ENCODE results near the gene MACROD2. TPM values are rescaled to one million over a fixed set of nuclear protein-coding genes. Genes with fewer than 3 reads are reported as not detected.

Gene MACROD2
- total and polyA plus RNA-seq, 9 donors, result 2.0 to 4.9 (median 3.1) TPM

- no peaks in the 10 kb centered on the region for H3K27me3 ChIP-seq (ENCODE audit: control insufficient read depth, insufficient read depth, low read length)
- H3K36me3 ChIP-seq (ENCODE audit: control insufficient read depth, insufficient read depth, low read length), result no peaks in the 10 kb centered on the region
- H3K27ac ChIP-seq (ENCODE audit: low read length), result no peak overlapping the region
- no CpG with 5 or more reads among the region's 4 CpGs for WGBS (ENCODE audit: insufficient coverage)
- no peak overlapping the region for H3K4me3 ChIP-seq (ENCODE audit: low read length)
- no peaks in the 10 kb centered on the region for H3K9me3 ChIP-seq (replicated peaks; ENCODE audit: control insufficient read depth, low read depth, low read length)
- no peak for DNase-seq
- no peaks in the 10 kb centered on the region for H3K4me1 ChIP-seq (ENCODE audit: control insufficient read depth, insufficient read depth, low read length)
These were observed 527.8 kb downstream of the MACROD2 start for GRCh38 chr20:14523090-14523489.

GRCh38 chr20:14525426-14525825, 530.1 kb downstream of the MACROD2 start:
- H3K27me3 ChIP-seq (ENCODE audit: control insufficient read depth, insufficient read depth, low read length), result no peaks in the 10 kb centered on the region
- H3K4me3 ChIP-seq (ENCODE audit: low read length), result no peak overlapping the region
- no peaks in the 10 kb centered on the region for H3K4me1 ChIP-seq (ENCODE audit: control insufficient read depth, insufficient read depth, low read length)
- no peak for DNase-seq
- H3K36me3 ChIP-seq (ENCODE audit: control insufficient read depth, insufficient read depth, low read length), result no peaks in the 10 kb centered on the region
- no peaks in the 10 kb centered on the region for H3K9me3 ChIP-seq (replicated peaks; ENCODE audit: control insufficient read depth, low read depth, low read length)
- H3K27ac ChIP-seq (ENCODE audit: low read length), result no peak overlapping the region
- no CpG with 5 or more reads among the region's 1 CpG for WGBS (ENCODE audit: insufficient coverage)

GRCh38 chr20:14526891-14527290, 531.6 kb downstream of the MACROD2 start:
- no peaks in the 10 kb centered on the region for H3K27me3 ChIP-seq (ENCODE audit: control insufficient read depth, insufficient read depth, low read length)
- DNase-seq, result no peak
- no peaks in the 10 kb centered on the region for H3K9me3 ChIP-seq (replicated peaks; ENCODE audit: control insufficient read depth, low read depth, low read length)
- no peaks in the 10 kb centered on the region for H3K4me1 ChIP-seq (ENCODE audit: control insufficient read depth, insufficient read depth, low read length)
- WGBS (ENCODE audit: insufficient coverage), result 82% methylated on average over 9 of the region's 12 CpGs
- no peak overlapping the region for H3K4me3 ChIP-seq (ENCODE audit: low read length)
- H3K36me3 ChIP-seq (ENCODE audit: control insufficient read depth, insufficient read depth, low read length), result no peaks in the 10 kb centered on the region
- no peak overlapping the region for H3K27ac ChIP-seq (ENCODE audit: low read length)

GRCh38 chr20:14531786-14532185, 536.5 kb downstream of the MACROD2 start:
- Histone ChIP-seq H3K27ac (ENCODE audit: low read length) (no peak overlapping the region), H3K9me3 (replicated peaks; ENCODE audit: control insufficient read depth, low read depth, low read length) (no peaks in the 10 kb centered on the region), H3K27me3 (ENCODE audit: control insufficient read depth, insufficient read depth, low read length) (no peaks in the 10 kb centered on the region), H3K36me3 (ENCODE audit: control insufficient read depth, insufficient read depth, low read length) (no peaks in the 10 kb centered on the region), H3K4me1 (ENCODE audit: control insufficient read depth, insufficient read depth, low read length) (no peaks in the 10 kb centered on the region), H3K4me3 (ENCODE audit: low read length) (no peak overlapping the region)
- no peak for DNase-seq
- no CpG with 5 or more reads among the region's 5 CpGs for WGBS (ENCODE audit: insufficient coverage)

- no peaks in the 10 kb centered on the region for H3K36me3 ChIP-seq (ENCODE audit: control insufficient read depth, insufficient read depth, low read length)
- no peak for DNase-seq
- no peaks in the 10 kb centered on the region for H3K27me3 ChIP-seq (ENCODE audit: control insufficient read depth, insufficient read depth, low read length)
- no CpG with 5 or more reads among the region's 1 CpG for WGBS (ENCODE audit: insufficient coverage)
- H3K4me3 ChIP-seq (ENCODE audit: low read length), result no peak overlapping the region
- H3K4me1 ChIP-seq (ENCODE audit: control insufficient read depth, insufficient read depth, low read length), result no peaks in the 10 kb centered on the region
- H3K9me3 ChIP-seq (replicated peaks; ENCODE audit: control insufficient read depth, low read depth, low read length), result no peaks in the 10 kb centered on the region
- no peak overlapping the region for H3K27ac ChIP-seq (ENCODE audit: low read length)
These were observed 541.4 kb downstream of the MACROD2 start for GRCh38 chr20:14536738-14537137.

GRCh38 chr20:14538433-14538832, 543.1 kb downstream of the MACROD2 start:
- Histone ChIP-seq H3K27ac (ENCODE audit: low read length) (no peak overlapping the region), H3K4me1 (ENCODE audit: control insufficient read depth, insufficient read depth, low read length) (no peaks in the 10 kb centered on the region), H3K27me3 (ENCODE audit: control insufficient read depth, insufficient read depth, low read length) (no peaks in the 10 kb centered on the region), H3K4me3 (ENCODE audit: low read length) (no peak overlapping the region), H3K36me3 (ENCODE audit: control insufficient read depth, insufficient read depth, low read length) (no peaks in the 10 kb centered on the region), H3K9me3 (replicated peaks; ENCODE audit: control insufficient read depth, low read depth, low read length) (no peaks in the 10 kb centered on the region)
- WGBS (ENCODE audit: insufficient coverage), result 93% methylated on average over 5 of the region's 5 CpGs
- DNase-seq, result no peak

- no peak for DNase-seq
- H3K27me3 ChIP-seq (ENCODE audit: control insufficient read depth, insufficient read depth, low read length), result no peaks in the 10 kb centered on the region
These were observed 547.7 kb downstream of the MACROD2 start for GRCh38 chr20:14543040-14543439.

GRCh38 chr20:14544688-14545087, 549.4 kb downstream of the MACROD2 start:
- WGBS (ENCODE audit: insufficient coverage), result 75% methylated on average over 1 of the region's 3 CpGs

More at GRCh38 chr20:14543040-14543439, 547.7 kb downstream of the MACROD2 start:
- no peak overlapping the region for H3K4me3 ChIP-seq (ENCODE audit: low read length)
- H3K4me1 ChIP-seq (ENCODE audit: control insufficient read depth, insufficient read depth, low read length), result no peaks in the 10 kb centered on the region
- H3K9me3 ChIP-seq (replicated peaks; ENCODE audit: control insufficient read depth, low read depth, low read length), result no peaks in the 10 kb centered on the region
- no peak overlapping the region for H3K27ac ChIP-seq (ENCODE audit: low read length)
- no peaks in the 10 kb centered on the region for H3K36me3 ChIP-seq (ENCODE audit: control insufficient read depth, insufficient read depth, low read length)

GRCh38 chr20:14550655-14551054, 555.3 kb downstream of the MACROD2 start:
- H3K36me3 ChIP-seq (ENCODE audit: control insufficient read depth, insufficient read depth, low read length), result no peaks in the 10 kb centered on the region
- no peak for DNase-seq
- H3K9me3 ChIP-seq (replicated peaks; ENCODE audit: control insufficient read depth, low read depth, low read length), result no peaks in the 10 kb centered on the region
- H3K4me1 ChIP-seq (ENCODE audit: control insufficient read depth, insufficient read depth, low read length), result no peaks in the 10 kb centered on the region
- no peak overlapping the region for H3K4me3 ChIP-seq (ENCODE audit: low read length)
- H3K27ac ChIP-seq (ENCODE audit: low read length), result no peak overlapping the region
- H3K27me3 ChIP-seq (ENCODE audit: control insufficient read depth, insufficient read depth, low read length), result no peaks in the 10 kb centered on the region

More at GRCh38 chr20:14544688-14545087, 549.4 kb downstream of the MACROD2 start:
- Histone ChIP-seq H3K4me3 (ENCODE audit: low read length) (no peak overlapping the region), H3K27me3 (ENCODE audit: control insufficient read depth, insufficient read depth, low read length) (no peaks in the 10 kb centered on the region), H3K4me1 (ENCODE audit: control insufficient read depth, insufficient read depth, low read length) (no peaks in the 10 kb centered on the region), H3K27ac (ENCODE audit: low read length) (no peak overlapping the region), H3K9me3 (replicated peaks; ENCODE audit: control insufficient read depth, low read depth, low read length) (no peaks in the 10 kb centered on the region), H3K36me3 (ENCODE audit: control insufficient read depth, insufficient read depth, low read length) (no peaks in the 10 kb centered on the region)
- peak; percentile 6 for DNase-seq

- H3K4me1 ChIP-seq (ENCODE audit: control insufficient read depth, insufficient read depth, low read length), result no peaks in the 10 kb centered on the region
- no peaks in the 10 kb centered on the region for H3K36me3 ChIP-seq (ENCODE audit: control insufficient read depth, insufficient read depth, low read length)
- no peaks in the 10 kb centered on the region for H3K9me3 ChIP-seq (replicated peaks; ENCODE audit: control insufficient read depth, low read depth, low read length)
- H3K4me3 ChIP-seq (ENCODE audit: low read length), result no peak overlapping the region
- H3K27me3 ChIP-seq (ENCODE audit: control insufficient read depth, insufficient read depth, low read length), result no peaks in the 10 kb centered on the region
- no CpG with 5 or more reads among the region's 6 CpGs for WGBS (ENCODE audit: insufficient coverage)
- H3K27ac ChIP-seq (ENCODE audit: low read length), result no peak overlapping the region
- DNase-seq, result peak; percentile 22
These were observed 558.6 kb downstream of the MACROD2 start for GRCh38 chr20:14553774-14554534.

- WGBS (ENCODE audit: insufficient coverage), result 100% methylated on average over 1 of the region's 3 CpGs
- H3K27me3 ChIP-seq (ENCODE audit: control insufficient read depth, insufficient read depth, low read length), result no peaks in the 10 kb centered on the region
- H3K4me1 ChIP-seq (ENCODE audit: control insufficient read depth, insufficient read depth, low read length), result no peaks in the 10 kb centered on the region
- DNase-seq, result no peak
- H3K36me3 ChIP-seq (ENCODE audit: control insufficient read depth, insufficient read depth, low read length), result no peaks in the 10 kb centered on the region
- H3K4me3 ChIP-seq (ENCODE audit: low read length), result no peak overlapping the region
- no peaks in the 10 kb centered on the region for H3K9me3 ChIP-seq (replicated peaks; ENCODE audit: control insufficient read depth, low read depth, low read length)
- H3K27ac ChIP-seq (ENCODE audit: low read length), result no peak overlapping the region
These were observed 560.4 kb downstream of the MACROD2 start for GRCh38 chr20:14555676-14556075.
